GM21717 (cell line): ENCODE measurements around the gene SPPL3.
"Not testable (repeated sequence)": the region's sequence is repeated elsewhere in the genome, so short reads cannot be mapped to it uniquely, and the experiment has no call there.

Experiments used
- ATAC-seq: cut with Tn5 transposase; IDR thresholded peaks from one replicate; pipeline ENCODE4 v1.9.1; 2021; ENCODE audit warnings: mild to moderate bottlenecking, moderate library complexity; ENCODE audit not compliant: unreplicated experiment

Gene SPPL3

GRCh38 chr12:120921637-120922036 is 17.5 kb upstream of the SPPL3 start:
- ATAC-seq = no peak

GRCh38 chr12:120920178-120920577 is 16.0 kb upstream of the SPPL3 start:
- no peak for ATAC-seq

- ATAC-seq = no peak
Measured at GRCh38 chr12:120917748-120918147, 13.6 kb upstream of the SPPL3 start.

- no peak for ATAC-seq
Measured at GRCh38 chr12:120916561-120916960, 12.4 kb upstream of the SPPL3 start.

GRCh38 chr12:120914794-120915193 is 10.6 kb upstream of the SPPL3 start:
- no peak for ATAC-seq

- ATAC-seq = no peak
Measured at GRCh38 chr12:120909633-120910298, 5.6 kb upstream of the SPPL3 start.

GRCh38 chr12:120905856-120906384 is 1.8 kb upstream of the SPPL3 start:
- ATAC-seq = no peak

- peak; percentile 41 for ATAC-seq
Measured at GRCh38 chr12:120903412-120904196, 554 bp downstream of the SPPL3 start.

- no peak for ATAC-seq
Measured at GRCh38 chr12:120902846-120903411, 1.2 kb downstream of the SPPL3 start.

- no peak for ATAC-seq
Measured at GRCh38 chr12:120901818-120902217, 2.3 kb downstream of the SPPL3 start.

GRCh38 chr12:120901101-120901500 is 3.1 kb downstream of the SPPL3 start:
- not testable (repeated sequence) for ATAC-seq

- ATAC-seq = no peak
Measured at GRCh38 chr12:120895532-120895931, 8.6 kb downstream of the SPPL3 start.

- no peak for ATAC-seq
Measured at GRCh38 chr12:120892265-120892664, 11.9 kb downstream of the SPPL3 start.

- ATAC-seq = no peak
Measured at GRCh38 chr12:120890963-120891362, 13.2 kb downstream of the SPPL3 start.

- no peak for ATAC-seq
Measured at GRCh38 chr12:120887253-120888043, 16.7 kb downstream of the SPPL3 start.

GRCh38 chr12:120886199-120887018 is 17.7 kb downstream of the SPPL3 start:
- no peak for ATAC-seq

- ATAC-seq = no peak
Measured at GRCh38 chr12:120885521-120885920, 18.6 kb downstream of the SPPL3 start.

- ATAC-seq = no peak
Measured at GRCh38 chr12:120884644-120885043, 19.5 kb downstream of the SPPL3 start.

- ATAC-seq = no peak
Measured at GRCh38 chr12:120882055-120882555, 22.1 kb downstream of the SPPL3 start.

- no peak for ATAC-seq
Measured at GRCh38 chr12:120879718-120880300, 24.3 kb downstream of the SPPL3 start.
